HG03520 (cell line): Measurements from ENCODE around the gene ARG2.
A peak's percentile ranks its signal among the peaks of the same experiment; 100 is the strongest.

ENCODE experiments used
- ATAC-seq: cut with Tn5 transposase; IDR thresholded peaks from one replicate; pipeline ENCODE4 v1.9.1; 2021; ENCODE audit warnings: mild to moderate bottlenecking, moderate library complexity; ENCODE audit not compliant: unreplicated experiment

Gene ARG2

GRCh38 chr14:67619446-67620216 lies at the start of gene ARG2:
TSS of gene ARG2 (plus strand) at chr14:67619920. CDS start at chr14:67619978, 58 bp downstream.
- peak; percentile 89 for ATAC-seq

- no peak for ATAC-seq
These were observed 49.3 kb upstream of the ARG2 start for GRCh38 chr14:67570453-67570852.

- peak; percentile 60 for ATAC-seq
These were observed 48.3 kb upstream of the ARG2 start for GRCh38 chr14:67571275-67571990.

GRCh38 chr14:67571991-67572323 lies 47.8 kb upstream of the ARG2 start:
- no peak for ATAC-seq

GRCh38 chr14:67572608-67573007 lies 47.1 kb upstream of the ARG2 start:
- ATAC-seq, result no peak

- ATAC-seq, result no peak
These were observed 46.3 kb upstream of the ARG2 start for GRCh38 chr14:67573228-67574010.

- no peak for ATAC-seq
These were observed 45.6 kb upstream of the ARG2 start for GRCh38 chr14:67574156-67574555.

- no peak for ATAC-seq
These were observed 44.9 kb upstream of the ARG2 start for GRCh38 chr14:67574806-67575205.

- ATAC-seq, result no peak
These were observed 44.0 kb upstream of the ARG2 start for GRCh38 chr14:67575684-67576083.

GRCh38 chr14:67576216-67576955 lies 43.3 kb upstream of the ARG2 start:
- ATAC-seq, result no peak

- ATAC-seq, result no peak
These were observed 42.4 kb upstream of the ARG2 start for GRCh38 chr14:67577181-67577808.

- ATAC-seq, result no peak
These were observed 41.6 kb upstream of the ARG2 start for GRCh38 chr14:67577909-67578749.

GRCh38 chr14:67579040-67579439 lies 40.7 kb upstream of the ARG2 start:
- no peak for ATAC-seq

GRCh38 chr14:67579636-67580035 lies 40.1 kb upstream of the ARG2 start:
- no peak for ATAC-seq

GRCh38 chr14:67580336-67581171 lies 39.2 kb upstream of the ARG2 start:
- ATAC-seq, result no peak

GRCh38 chr14:67581643-67582042 lies 38.1 kb upstream of the ARG2 start:
- no peak for ATAC-seq

- no peak for ATAC-seq
These were observed 37.7 kb upstream of the ARG2 start for GRCh38 chr14:67582061-67582460.

GRCh38 chr14:67583711-67584644 lies 35.7 kb upstream of the ARG2 start:
- peak; percentile 56 for ATAC-seq
